Measurements from ENCODE around the gene TRRAP.

Gene TRRAP

DNA sequence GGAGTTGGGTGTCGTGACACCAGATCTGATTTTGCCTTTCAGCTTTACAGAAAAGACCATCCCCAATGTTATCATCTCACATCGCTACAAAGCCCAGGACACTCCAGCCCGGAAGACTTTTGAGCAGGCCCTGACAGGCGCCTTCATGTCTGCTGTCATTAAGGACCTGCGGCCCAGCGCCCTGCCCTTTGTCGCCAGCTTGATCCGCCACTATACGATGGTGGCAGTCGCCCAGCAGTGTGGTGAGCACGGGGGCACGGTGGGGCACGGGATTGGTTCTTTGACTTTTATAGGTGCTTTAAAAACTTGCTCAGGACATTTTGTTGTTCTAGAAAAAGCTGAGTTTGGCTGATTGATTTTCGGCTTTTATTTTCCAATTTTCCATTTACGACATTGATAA lies 48.8 kb downstream of the TRRAP start:
- TF ChIP-seq, protein P1, sequence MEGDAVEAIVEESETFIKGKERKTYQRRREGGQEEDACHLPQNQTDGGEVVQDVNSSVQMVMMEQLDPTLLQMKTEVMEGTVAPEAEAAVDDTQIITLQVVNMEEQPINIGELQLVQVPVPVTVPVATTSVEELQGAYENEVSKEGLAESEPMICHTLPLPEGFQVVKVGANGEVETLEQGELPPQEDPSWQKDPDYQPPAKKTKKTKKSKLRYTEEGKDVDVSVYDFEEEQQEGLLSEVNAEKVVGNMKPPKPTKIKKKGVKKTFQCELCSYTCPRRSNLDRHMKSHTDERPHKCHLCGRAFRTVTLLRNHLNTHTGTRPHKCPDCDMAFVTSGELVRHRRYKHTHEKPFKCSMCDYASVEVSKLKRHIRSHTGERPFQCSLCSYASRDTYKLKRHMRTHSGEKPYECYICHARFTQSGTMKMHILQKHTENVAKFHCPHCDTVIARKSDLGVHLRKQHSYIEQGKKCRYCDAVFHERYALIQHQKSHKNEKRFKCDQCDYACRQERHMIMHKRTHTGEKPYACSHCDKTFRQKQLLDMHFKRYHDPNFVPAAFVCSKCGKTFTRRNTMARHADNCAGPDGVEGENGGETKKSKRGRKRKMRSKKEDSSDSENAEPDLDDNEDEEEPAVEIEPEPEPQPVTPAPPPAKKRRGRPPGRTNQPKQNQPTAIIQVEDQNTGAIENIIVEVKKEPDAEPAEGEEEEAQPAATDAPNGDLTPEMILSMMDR (IDR thresholded peaks at IDR 0.05) = no peak
- Mint-ChIP-seq H3K27ac (peak overlapping the region; percentile 22), H3K36me3 (ENCODE audit: low read depth) (peaks cover 86% of the 10 kb centered on the region), H3K4me1 (no peaks in the 10 kb centered on the region), H3K9me3 (no peaks in the 10 kb centered on the region), H3K4me3 (no peak overlapping the region), H3K27me3 (ENCODE audit: low read depth, poor library complexity) (no peaks in the 10 kb centered on the region)
- no peak for DNase-seq

DNA sequence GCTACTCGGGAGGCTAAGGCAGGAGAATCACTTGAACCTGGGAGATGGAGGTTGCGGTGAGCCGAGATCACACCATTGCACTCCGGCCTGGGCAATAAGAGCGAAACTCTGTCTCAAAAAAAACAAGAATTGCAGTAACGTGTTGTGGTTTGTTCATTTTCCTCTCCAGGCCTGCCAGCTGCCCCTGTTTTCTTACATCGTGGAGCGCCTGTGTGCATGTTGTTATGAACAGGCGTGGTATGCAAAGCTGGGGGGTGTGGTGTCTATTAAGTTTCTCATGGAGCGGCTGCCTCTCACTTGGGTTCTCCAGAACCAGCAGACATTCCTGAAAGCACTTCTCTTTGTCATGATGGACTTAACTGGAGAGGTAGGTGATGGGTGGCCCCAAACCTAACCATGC lies 52.1 kb downstream of the TRRAP start:
- Mint-ChIP-seq H3K27me3 (ENCODE audit: low read depth, poor library complexity) (no peaks in the 10 kb centered on the region), H3K9me3 (no peaks in the 10 kb centered on the region), H3K4me3 (no peak overlapping the region), H3K4me1 (no peaks in the 10 kb centered on the region), H3K36me3 (ENCODE audit: low read depth) (peaks cover 81% of the 10 kb centered on the region), H3K27ac (no peak overlapping the region)
- DNase-seq = no peak
- TF ChIP-seq, protein P1 (IDR thresholded peaks at IDR 0.05) = no peak

DNA sequence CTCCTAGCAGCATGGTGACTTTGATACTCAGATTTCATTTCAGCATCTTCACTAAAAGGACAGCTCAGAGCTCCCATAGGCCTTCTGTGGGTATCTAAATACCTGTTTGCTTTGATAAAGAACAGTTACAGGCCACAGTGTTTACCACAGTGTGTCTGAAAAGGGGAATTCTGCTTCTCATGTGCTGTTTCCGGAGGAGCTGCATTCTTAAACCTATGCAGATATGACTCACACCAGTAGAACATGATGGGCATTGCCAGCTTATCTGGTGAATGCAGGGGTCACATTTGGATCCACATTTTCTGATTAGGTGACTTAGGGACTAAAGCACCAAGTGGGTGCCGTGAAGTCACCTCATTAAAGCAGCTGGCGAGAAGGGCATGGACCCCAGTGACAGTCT lies 52.6 kb downstream of the TRRAP start:
- Mint-ChIP-seq H3K9me3 (no peaks in the 10 kb centered on the region), H3K27ac (no peak overlapping the region), H3K36me3 (ENCODE audit: low read depth) (peaks cover 81% of the 10 kb centered on the region), H3K4me3 (no peak overlapping the region), H3K4me1 (no peaks in the 10 kb centered on the region), H3K27me3 (ENCODE audit: low read depth, poor library complexity) (no peaks in the 10 kb centered on the region)
- no peak for DNase-seq
- TF ChIP-seq, protein P1 (IDR thresholded peaks at IDR 0.05) = no peak

DNA sequence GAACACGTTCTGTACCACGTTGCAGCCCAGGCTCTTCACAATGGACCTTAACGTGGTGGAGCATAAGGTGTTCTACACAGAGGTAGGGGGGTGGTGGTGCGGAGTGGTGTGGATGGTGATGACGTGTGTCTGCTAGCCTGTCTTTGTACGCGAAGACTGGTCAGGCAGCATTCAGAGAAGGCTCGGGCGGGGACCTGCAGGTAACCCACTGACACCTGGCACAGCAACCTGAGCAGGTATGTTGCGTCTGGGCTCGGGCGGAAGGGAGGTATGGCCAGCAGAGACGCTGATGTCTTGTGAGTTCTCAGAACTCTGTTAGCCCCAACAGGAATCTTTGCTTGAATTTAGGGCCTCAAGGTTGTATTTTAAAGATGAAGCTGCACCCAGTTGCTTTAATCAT lies 55.0 kb downstream of the TRRAP start:
- Mint-ChIP-seq H3K4me3 (no peak overlapping the region), H3K27ac (no peak overlapping the region), H3K9me3 (no peaks in the 10 kb centered on the region), H3K27me3 (ENCODE audit: low read depth, poor library complexity) (no peaks in the 10 kb centered on the region), H3K36me3 (ENCODE audit: low read depth) (peaks cover 76% of the 10 kb centered on the region), H3K4me1 (no peaks in the 10 kb centered on the region)
- TF ChIP-seq, protein P1 (IDR thresholded peaks at IDR 0.05) = no peak
- no peak for DNase-seq

DNA sequence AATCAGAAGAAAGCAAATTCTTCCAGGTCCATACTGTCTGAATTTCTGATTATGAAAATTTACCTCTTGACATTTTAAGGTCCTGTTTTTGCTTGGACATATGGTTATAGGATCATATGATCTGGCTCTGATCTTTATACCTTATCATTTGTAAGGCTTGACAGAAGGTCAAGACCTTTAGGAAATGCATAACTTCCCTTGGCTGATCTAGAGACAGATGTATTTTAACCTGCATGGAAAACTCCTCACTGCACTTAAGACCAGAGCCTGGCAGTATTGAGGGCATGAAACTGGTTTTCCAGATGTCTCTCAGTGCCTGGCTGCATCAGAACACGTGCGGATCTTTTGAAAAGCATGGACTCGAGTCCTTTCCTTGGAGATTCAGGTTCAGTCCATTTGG lies 55.9 kb downstream of the TRRAP start:
- Mint-ChIP-seq H3K4me1 (no peaks in the 10 kb centered on the region), H3K27ac (no peak overlapping the region), H3K36me3 (ENCODE audit: low read depth) (peaks cover 78% of the 10 kb centered on the region), H3K27me3 (ENCODE audit: low read depth, poor library complexity) (no peaks in the 10 kb centered on the region), H3K9me3 (no peaks in the 10 kb centered on the region), H3K4me3 (no peak overlapping the region)
- TF ChIP-seq, protein P1 (IDR thresholded peaks at IDR 0.05) = no peak
- no peak for DNase-seq

DNA sequence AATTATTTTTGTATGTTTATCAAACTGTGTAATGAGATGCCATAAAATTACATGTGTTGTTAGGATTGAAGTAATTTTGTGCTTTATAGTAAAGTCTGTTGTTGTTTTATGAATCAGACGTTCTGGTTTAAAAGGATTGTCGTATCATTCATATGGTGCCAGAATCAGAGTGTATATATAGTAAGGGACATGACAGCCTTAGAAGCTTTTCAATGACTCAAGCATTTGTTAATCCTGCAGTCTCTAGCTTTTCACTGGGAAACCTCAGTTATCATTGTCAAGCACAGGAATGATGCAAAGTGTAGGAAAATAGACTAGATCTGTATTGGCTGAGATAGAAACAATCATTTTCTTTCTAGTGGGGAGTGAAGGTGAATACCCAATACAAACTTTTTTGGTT lies 57.5 kb downstream of the TRRAP start:
- TF ChIP-seq, protein P1 (IDR thresholded peaks at IDR 0.05) = no peak
- DNase-seq = no peak

More for the DNA sequence above, 57.5 kb downstream of the TRRAP start:
- Mint-ChIP-seq H3K4me1 (no peaks in the 10 kb centered on the region), H3K27me3 (ENCODE audit: low read depth, poor library complexity) (no peaks in the 10 kb centered on the region), H3K27ac (no peak overlapping the region), H3K9me3 (no peaks in the 10 kb centered on the region), H3K36me3 (ENCODE audit: low read depth) (peaks cover 74% of the 10 kb centered on the region), H3K4me3 (no peak overlapping the region)
